ENCODE measurements around the gene ZSCAN12.

GRCh38 chr6:28410767-28411166 is 11.2 kb upstream of the ZSCAN12 start:
- TF ChIP-seq CTCF (IDR thresholded peaks at IDR 0.05) (no peak), POLR2AphosphoS5 (IDR thresholded peaks at IDR 0.05) (no peak)
